Fibroblast of lung (primary cell): Measurements from ENCODE around the gene SUPT3H.

ENCODE experiments used
- EZH2 ChIP-seq: IDR thresholded peaks from 2 replicates; pipeline ENCODE4 v1.5.1; 2012; ENCODE audit warnings: low read length, control low read depth, mild to moderate bottlenecking; ENCODE audit errors: missing control alignments
- TF ChIP-seq, protein P1 (sequence below), 2 donors: IDR thresholded peaks in 1 of 2; conservative IDR thresholded peaks in 1 of 2; 1 replicate in 1 of 2; 2 replicates in 1 of 2; pipeline ENCODE4 v1.5.1; 2011 to 2012; ENCODE audit warnings: low read length in 2 of 2, control low read depth in 1 of 2, inconsistent platforms in 1 of 2, low read depth in 1 of 2, mild to moderate bottlenecking in 1 of 2

DNA sequence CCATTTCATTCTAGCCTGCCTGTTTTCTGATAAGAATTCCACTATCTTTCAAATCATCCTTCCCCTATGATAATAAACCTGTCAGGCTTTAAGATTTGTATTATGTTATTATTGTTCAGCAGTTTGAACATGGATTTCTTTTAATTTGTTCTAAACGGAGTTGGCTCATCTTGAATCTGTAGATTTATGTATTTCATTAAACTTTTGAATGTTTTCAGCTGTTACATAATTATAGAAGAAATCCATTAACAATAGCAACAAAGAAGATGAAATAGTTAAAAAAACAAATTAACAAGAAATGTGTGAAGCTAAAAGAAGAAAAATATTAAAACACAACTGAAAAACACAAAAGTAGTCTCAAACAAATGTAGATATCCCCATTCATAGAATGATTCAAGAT lies 273.3 kb downstream of the SUPT3H start:
- TF ChIP-seq, protein P1, sequence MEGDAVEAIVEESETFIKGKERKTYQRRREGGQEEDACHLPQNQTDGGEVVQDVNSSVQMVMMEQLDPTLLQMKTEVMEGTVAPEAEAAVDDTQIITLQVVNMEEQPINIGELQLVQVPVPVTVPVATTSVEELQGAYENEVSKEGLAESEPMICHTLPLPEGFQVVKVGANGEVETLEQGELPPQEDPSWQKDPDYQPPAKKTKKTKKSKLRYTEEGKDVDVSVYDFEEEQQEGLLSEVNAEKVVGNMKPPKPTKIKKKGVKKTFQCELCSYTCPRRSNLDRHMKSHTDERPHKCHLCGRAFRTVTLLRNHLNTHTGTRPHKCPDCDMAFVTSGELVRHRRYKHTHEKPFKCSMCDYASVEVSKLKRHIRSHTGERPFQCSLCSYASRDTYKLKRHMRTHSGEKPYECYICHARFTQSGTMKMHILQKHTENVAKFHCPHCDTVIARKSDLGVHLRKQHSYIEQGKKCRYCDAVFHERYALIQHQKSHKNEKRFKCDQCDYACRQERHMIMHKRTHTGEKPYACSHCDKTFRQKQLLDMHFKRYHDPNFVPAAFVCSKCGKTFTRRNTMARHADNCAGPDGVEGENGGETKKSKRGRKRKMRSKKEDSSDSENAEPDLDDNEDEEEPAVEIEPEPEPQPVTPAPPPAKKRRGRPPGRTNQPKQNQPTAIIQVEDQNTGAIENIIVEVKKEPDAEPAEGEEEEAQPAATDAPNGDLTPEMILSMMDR (conservative IDR thresholded peaks at IDR 0.05 in 1 of 2, IDR thresholded peaks at IDR 0.05 in 1 of 2; ENCODE audit: low read depth in 1 of 2, low read length in 2 of 2) = no peak
- no peak for TF ChIP-seq EZH2
